Thymus (tissue), 14 donors: Measurements from ENCODE around the gene SCYGR7. TPM values are rescaled to one million over a fixed set of nuclear protein-coding genes. Genes with fewer than 3 reads are reported as not detected.

Experiments used
- DNase-seq, 9 donors: peaks; one replicate each; pipeline ENCODE4 v3.0.0-alpha.2; 2013; ENCODE audit warnings: low spot score in 9 of 9, low read depth in 6 of 9, missing footprints in 1 of 9
- H3K27ac ChIP-seq, 2 donors: one replicate each; pipeline ENCODE4 v1.5.1; 2013; ENCODE audit warnings: control low read depth in 1 of 2, low read depth in 1 of 2, low read length in 1 of 2, mild to moderate bottlenecking in 1 of 2, moderate library complexity in 1 of 2
- H3K27me3 ChIP-seq, 2 donors: one replicate each; pipeline ENCODE4 v1.5.1; 2013; ENCODE audit warnings: low read length in 1 of 2; ENCODE audit not compliant: control insufficient read depth in 2 of 2, insufficient read depth in 1 of 2
- H3K36me3 ChIP-seq, 2 donors: one replicate each; pipeline ENCODE4 v1.5.1; 2013; ENCODE audit warnings: low read length in 1 of 2, mild to moderate bottlenecking in 1 of 2, moderate library complexity in 1 of 2; ENCODE audit not compliant: control insufficient read depth in 2 of 2, insufficient read depth in 2 of 2
- H3K4me1 ChIP-seq, 2 donors: one replicate each; pipeline ENCODE4 v1.5.1; 2013; ENCODE audit warnings: low read length in 2 of 2; ENCODE audit not compliant: control insufficient read depth in 2 of 2, insufficient read depth in 2 of 2
- H3K4me3 ChIP-seq, 2 donors: one replicate each; pipeline ENCODE4 v1.5.1; 2013; ENCODE audit warnings: low read length in 2 of 2, control low read depth in 1 of 2, mild to moderate bottlenecking in 1 of 2
- H3K9me3 ChIP-seq, 2 donors: one replicate each; pipeline ENCODE4 v1.5.1; 2013; ENCODE audit warnings: low read length in 1 of 2, mild to moderate bottlenecking in 1 of 2; ENCODE audit not compliant: control insufficient read depth in 2 of 2, insufficient read depth in 1 of 2
- WGBS: extraction: QIAGEN DNeasy Blood & Tissue Kit; methylation state at CpG from one replicate; pipeline ENCODE4 v1.1.7; 2013; 5-methylcytosine and 5-hydroxymethylcytosine counted together
- long read RNA-seq, 10 donors: transcript quantifications; one replicate each; lab custom pipeline, GENCODE V29; 2026
- polyA plus RNA-seq: library from polyadenylated mRNA; stranded (reverse); fragments of 200-250 nt; gene quantifications from one replicate; pipeline ENCODE4 v1.2.3, GENCODE V29; 2013
- total RNA-seq: library from RNA; stranded (reverse); fragments of 120-200 nt; gene quantifications from one replicate; pipeline ENCODE4 v1.2.4, GENCODE V29; 2013
- donor health status: healthy.

SCYGR7 gene
- total RNA-seq (not detected), polyA plus RNA-seq (not detected)
- long read RNA-seq, donor 1 = 0 reads
- long read RNA-seq, donor 2 = 0 reads
- long read RNA-seq, donor 3 = 0 reads
- long read RNA-seq, donor 4 = 0 reads
- long read RNA-seq, donor 5 = 0 reads
- long read RNA-seq, donor 6 = 0 reads
- long read RNA-seq, donor 7 = 0 reads
- long read RNA-seq, donor 8 = 0 reads
- long read RNA-seq, donor 9 = 0 reads
- long read RNA-seq, donor 10 = 0 reads

GRCh38 chr2:227728035-227728434 lies at the start of gene SCYGR7:
Gene SCYGR7 (plus strand): TSS chr2:227728335. CDS start chr2:227728335, 0 bp downstream.
- Histone ChIP-seq H3K4me3 (no peak within 1 kb of the TSS), H3K9me3 (no peaks in the 10 kb centered on the region), H3K27me3 (no peaks in the 10 kb centered on the region), H3K36me3 (no peaks in the 10 kb centered on the region), H3K4me1 (no peaks in the 10 kb centered on the region), H3K27ac (no peak within 1 kb of the TSS)
- 97% methylated on average over 5 of the region's 5 CpGs for WGBS
- no peak for DNase-seq

- H3K27me3 ChIP-seq = no peaks in the 10 kb centered on the region
- no peak for DNase-seq
- no peak overlapping the region for H3K27ac ChIP-seq
- H3K9me3 ChIP-seq = no peaks in the 10 kb centered on the region
- H3K4me1 ChIP-seq = no peaks in the 10 kb centered on the region
- H3K4me3 ChIP-seq = no peak overlapping the region
- no peaks in the 10 kb centered on the region for H3K36me3 ChIP-seq
- WGBS = 92% methylated on average over 5 of the region's 5 CpGs
Measured at GRCh38 chr2:227684258-227684657, 43.9 kb upstream of the SCYGR7 start.

GRCh38 chr2:227687189-227687588 lies 40.9 kb upstream of the SCYGR7 start:
- Histone ChIP-seq H3K27ac (no peak overlapping the region), H3K27me3 (no peaks in the 10 kb centered on the region), H3K4me1 (no peaks in the 10 kb centered on the region), H3K4me3 (no peak overlapping the region), H3K9me3 (no peaks in the 10 kb centered on the region), H3K36me3 (no peaks in the 10 kb centered on the region)
- WGBS = 97% methylated on average over 3 of the region's 3 CpGs
- DNase-seq = no peak

GRCh38 chr2:227696990-227697679 lies 31.0 kb upstream of the SCYGR7 start:
- H3K4me1 ChIP-seq = no peaks in the 10 kb centered on the region
- H3K27me3 ChIP-seq = no peaks in the 10 kb centered on the region
- H3K9me3 ChIP-seq = no peaks in the 10 kb centered on the region
- H3K4me3 ChIP-seq = no peak overlapping the region
- WGBS = 82% methylated on average over 2 of the region's 2 CpGs
- no peaks in the 10 kb centered on the region for H3K36me3 ChIP-seq
- H3K27ac ChIP-seq = no peak overlapping the region
- DNase-seq = no peak

GRCh38 chr2:227701556-227701955 lies 26.6 kb upstream of the SCYGR7 start:
- 95% methylated on average over 3 of the region's 3 CpGs for WGBS
- H3K4me3 ChIP-seq = no peak overlapping the region

GRCh38 chr2:227703280-227703732 lies 24.8 kb upstream of the SCYGR7 start:
- Histone ChIP-seq H3K36me3 (no peaks in the 10 kb centered on the region), H3K27me3 (no peaks in the 10 kb centered on the region), H3K9me3 (no peaks in the 10 kb centered on the region), H3K4me3 (no peak overlapping the region), H3K27ac (no peak overlapping the region), H3K4me1 (no peaks in the 10 kb centered on the region)
- DNase-seq = no peak
- WGBS = 91% methylated on average over 4 of the region's 4 CpGs

More at GRCh38 chr2:227701556-227701955, 26.6 kb upstream of the SCYGR7 start:
- no peak for DNase-seq
- Histone ChIP-seq H3K4me1 (no peaks in the 10 kb centered on the region), H3K9me3 (no peaks in the 10 kb centered on the region), H3K27ac (no peak overlapping the region), H3K36me3 (no peaks in the 10 kb centered on the region), H3K27me3 (no peaks in the 10 kb centered on the region)

- no peak for DNase-seq
- Histone ChIP-seq H3K4me3 (no peak overlapping the region), H3K9me3 (no peaks in the 10 kb centered on the region), H3K27ac (no peak overlapping the region), H3K27me3 (no peaks in the 10 kb centered on the region), H3K36me3 (no peaks in the 10 kb centered on the region), H3K4me1 (no peaks in the 10 kb centered on the region)
- 95% methylated on average over 3 of the region's 3 CpGs for WGBS
Measured at GRCh38 chr2:227703961-227704360, 24.2 kb upstream of the SCYGR7 start.

GRCh38 chr2:227706859-227707258 lies 21.3 kb upstream of the SCYGR7 start:
- DNase-seq = no peak

GRCh38 chr2:227707390-227707789 lies 20.7 kb upstream of the SCYGR7 start:
- 92% methylated on average over 6 of the region's 6 CpGs for WGBS
- Histone ChIP-seq H3K36me3 (no peaks in the 10 kb centered on the region), H3K4me3 (no peak overlapping the region), H3K9me3 (no peaks in the 10 kb centered on the region), H3K27me3 (no peaks in the 10 kb centered on the region), H3K4me1 (no peaks in the 10 kb centered on the region), H3K27ac (no peak overlapping the region)
- no peak for DNase-seq

More at GRCh38 chr2:227706859-227707258, 21.3 kb upstream of the SCYGR7 start:
- Histone ChIP-seq H3K4me3 (no peak overlapping the region), H3K9me3 (no peaks in the 10 kb centered on the region), H3K27ac (no peak overlapping the region), H3K4me1 (no peaks in the 10 kb centered on the region), H3K36me3 (no peaks in the 10 kb centered on the region), H3K27me3 (no peaks in the 10 kb centered on the region)
- WGBS = 93% methylated on average over 4 of the region's 4 CpGs
